ENCODE results near the gene MYOM1. TPM values are rescaled to one million over a fixed set of nuclear protein-coding genes. Genes with fewer than 3 reads are reported as not detected.

The MYOM1 gene
- total and polyA plus RNA-seq, 2 experiments from 2014 or later = 1.1 to 1.8 TPM

DNA sequence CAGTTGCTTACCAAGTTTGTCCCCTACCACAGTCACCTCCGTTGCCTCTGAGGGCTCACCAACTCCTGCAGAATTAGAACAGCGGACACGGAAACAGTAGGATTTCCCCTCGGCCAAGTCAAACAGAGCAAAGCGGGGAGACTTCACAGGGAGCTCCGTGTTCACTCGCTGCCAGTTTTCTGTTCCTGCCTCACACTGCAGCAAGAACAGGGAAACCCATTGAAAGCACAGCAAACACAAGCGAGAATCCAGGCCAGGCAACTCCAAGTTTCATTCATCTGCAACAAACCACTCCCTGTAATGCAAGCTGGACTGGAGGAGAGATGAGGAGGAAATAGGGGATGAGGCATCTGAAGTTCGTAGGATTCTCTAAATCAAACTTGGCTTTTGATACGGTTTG lies 84.2 kb downstream of the MYOM1 start:
- H3K9me2 ChIP-seq (replicated peaks; ENCODE audit: insufficient read depth) = no peaks in the 10 kb centered on the region
- H3K27me3 ChIP-seq = no peaks in the 10 kb centered on the region
- no peaks in the 10 kb centered on the region for H3K4me1 ChIP-seq (ENCODE audit: insufficient read depth)
- H3K4me2 ChIP-seq = no peak overlapping the region
- H3K79me2 ChIP-seq = no peaks in the 10 kb centered on the region
- H2AFZ ChIP-seq = no peak overlapping the region
- no peaks in the 10 kb centered on the region for H3K9me3 ChIP-seq (ENCODE audit: low read depth)
- TF ChIP-seq EZH2 (IDR thresholded peaks at IDR 0.05; ENCODE audit: borderline replicate concordance) = no peak
- TF ChIP-seq, protein P1, sequence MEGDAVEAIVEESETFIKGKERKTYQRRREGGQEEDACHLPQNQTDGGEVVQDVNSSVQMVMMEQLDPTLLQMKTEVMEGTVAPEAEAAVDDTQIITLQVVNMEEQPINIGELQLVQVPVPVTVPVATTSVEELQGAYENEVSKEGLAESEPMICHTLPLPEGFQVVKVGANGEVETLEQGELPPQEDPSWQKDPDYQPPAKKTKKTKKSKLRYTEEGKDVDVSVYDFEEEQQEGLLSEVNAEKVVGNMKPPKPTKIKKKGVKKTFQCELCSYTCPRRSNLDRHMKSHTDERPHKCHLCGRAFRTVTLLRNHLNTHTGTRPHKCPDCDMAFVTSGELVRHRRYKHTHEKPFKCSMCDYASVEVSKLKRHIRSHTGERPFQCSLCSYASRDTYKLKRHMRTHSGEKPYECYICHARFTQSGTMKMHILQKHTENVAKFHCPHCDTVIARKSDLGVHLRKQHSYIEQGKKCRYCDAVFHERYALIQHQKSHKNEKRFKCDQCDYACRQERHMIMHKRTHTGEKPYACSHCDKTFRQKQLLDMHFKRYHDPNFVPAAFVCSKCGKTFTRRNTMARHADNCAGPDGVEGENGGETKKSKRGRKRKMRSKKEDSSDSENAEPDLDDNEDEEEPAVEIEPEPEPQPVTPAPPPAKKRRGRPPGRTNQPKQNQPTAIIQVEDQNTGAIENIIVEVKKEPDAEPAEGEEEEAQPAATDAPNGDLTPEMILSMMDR (IDR thresholded peaks at IDR 0.05; ENCODE audit: poor library complexity) = no peak
- TF ChIP-seq EZH2phosphoT487 (IDR thresholded peaks at IDR 0.05; ENCODE audit: low read depth, severe bottlenecking, unreplicated experiment) = no peak
- no peak overlapping the region for H3K27ac ChIP-seq
- H3K36me3 ChIP-seq (replicated peaks; ENCODE audit: insufficient read depth, low read depth) = no peaks in the 10 kb centered on the region
- WGBS (ENCODE audit: low lambda C conversion rate, missing lambda C conversion rate) = 93% methylated on average over 10 of the region's 10 CpGs
- DNase-seq (ENCODE audit: low spot score) = no peak
- H3K4me3 ChIP-seq = no peak overlapping the region
- H4K20me1 ChIP-seq (ENCODE audit: insufficient read depth, poor library complexity, severe bottlenecking) = no peaks in the 10 kb centered on the region

DNA sequence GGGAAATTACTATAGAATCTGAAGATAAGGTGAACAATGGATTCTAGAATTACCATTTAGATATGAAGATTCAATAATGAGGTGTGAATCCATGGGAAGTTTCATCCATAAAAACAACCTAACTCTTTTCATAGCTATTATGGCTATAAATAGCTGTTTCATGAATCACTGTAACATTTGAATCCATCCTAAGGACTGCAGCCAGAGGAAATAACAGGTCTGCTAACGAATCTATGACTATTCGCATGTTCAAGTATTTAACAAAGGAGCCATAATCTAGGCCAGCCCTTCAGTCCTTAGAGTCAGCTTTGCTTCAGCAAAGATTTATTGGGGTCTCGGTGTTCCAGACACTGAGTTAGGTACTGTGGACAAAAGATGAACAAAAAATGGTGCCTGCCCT lies 87.1 kb downstream of the MYOM1 start:
- no peak overlapping the region for H2AFZ ChIP-seq

DNA sequence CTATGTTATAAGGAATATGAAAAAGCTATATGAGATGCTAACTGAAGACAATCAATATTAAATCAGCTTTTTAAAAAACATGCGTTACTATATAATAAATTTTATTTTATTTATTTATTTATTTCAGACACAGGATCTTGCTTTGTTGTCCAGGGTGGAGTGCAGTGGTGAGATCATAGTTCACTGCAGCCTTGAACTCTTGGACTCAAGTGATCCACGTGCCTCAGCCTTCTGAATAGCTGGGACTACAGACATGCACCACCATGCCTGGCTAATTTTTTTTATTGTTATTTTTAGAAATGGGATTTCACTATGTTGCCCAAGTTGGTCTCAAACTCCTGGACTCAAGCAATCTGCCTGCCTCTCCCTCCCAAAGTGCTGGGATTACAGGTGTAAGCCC lies 89.4 kb downstream of the MYOM1 start:
- Histone ChIP-seq H3K4me1 (ENCODE audit: insufficient read depth) (no peaks in the 10 kb centered on the region), H3K79me2 (no peaks in the 10 kb centered on the region), H3K4me2 (no peak overlapping the region), H3K27me3 (no peaks in the 10 kb centered on the region), H3K4me3 (no peak overlapping the region), H3K9me3 (ENCODE audit: low read depth) (no peaks in the 10 kb centered on the region), H2AFZ (no peak overlapping the region), H3K9me2 (replicated peaks; ENCODE audit: insufficient read depth) (no peaks in the 10 kb centered on the region), H4K20me1 (ENCODE audit: insufficient read depth, poor library complexity, severe bottlenecking) (no peaks in the 10 kb centered on the region), H3K36me3 (replicated peaks; ENCODE audit: insufficient read depth, low read depth) (no peaks in the 10 kb centered on the region), H3K27ac (no peak overlapping the region)
- 56% methylated on average over 2 of the region's 2 CpGs for WGBS (ENCODE audit: low lambda C conversion rate, missing lambda C conversion rate)
- no peak for DNase-seq (ENCODE audit: low spot score)
- TF ChIP-seq, protein P1 (IDR thresholded peaks at IDR 0.05; ENCODE audit: poor library complexity) = no peak
- TF ChIP-seq EZH2phosphoT487 (IDR thresholded peaks at IDR 0.05; ENCODE audit: low read depth, severe bottlenecking, unreplicated experiment) = no peak
- TF ChIP-seq EZH2 (IDR thresholded peaks at IDR 0.05; ENCODE audit: borderline replicate concordance) = no peak

More for the DNA sequence above, 87.1 kb downstream of the MYOM1 start:
- no peaks in the 10 kb centered on the region for H3K9me3 ChIP-seq (ENCODE audit: low read depth)
- H3K9me2 ChIP-seq (replicated peaks; ENCODE audit: insufficient read depth) = no peaks in the 10 kb centered on the region
- 84% methylated on average over 3 of the region's 3 CpGs for WGBS (ENCODE audit: low lambda C conversion rate, missing lambda C conversion rate)
- no peak for TF ChIP-seq EZH2phosphoT487 (IDR thresholded peaks at IDR 0.05; ENCODE audit: low read depth, severe bottlenecking, unreplicated experiment)
- TF ChIP-seq, protein P1 (IDR thresholded peaks at IDR 0.05; ENCODE audit: poor library complexity) = no peak
- TF ChIP-seq EZH2 (IDR thresholded peaks at IDR 0.05; ENCODE audit: borderline replicate concordance) = no peak
- H4K20me1 ChIP-seq (ENCODE audit: insufficient read depth, poor library complexity, severe bottlenecking) = no peaks in the 10 kb centered on the region
- no peaks in the 10 kb centered on the region for H3K27me3 ChIP-seq
- H3K4me2 ChIP-seq = no peak overlapping the region
- H3K36me3 ChIP-seq (replicated peaks; ENCODE audit: insufficient read depth, low read depth) = no peaks in the 10 kb centered on the region
- no peak for DNase-seq (ENCODE audit: low spot score)
- H3K4me1 ChIP-seq (ENCODE audit: insufficient read depth) = no peaks in the 10 kb centered on the region
- no peaks in the 10 kb centered on the region for H3K79me2 ChIP-seq
- H3K4me3 ChIP-seq = no peak overlapping the region
- no peak overlapping the region for H3K27ac ChIP-seq

Data from hepatocyte (in vitro differentiated cells).